NCI-H510A (cell line): ENCODE measurements around the gene PXK.
"Not testable (repeated sequence)": the region's sequence is repeated elsewhere in the genome, so short reads cannot be mapped to it uniquely, and the experiment has no call there.

Source experiments
- DNase-seq: peaks from one replicate; lab custom pipeline; 2025; lab: John Stamatoyannopoulos, UW

Gene PXK

GRCh38 chr3:58332575-58333188 is at the start of gene PXK:
TSS of gene PXK (plus strand) at chr3:58332892. CDS start at chr3:58332989, 97 bp downstream.
- DNase-seq: no peak

GRCh38 chr3:58285334-58285733 is 47.4 kb upstream of the PXK start:
- DNase-seq: no peak

DNA sequence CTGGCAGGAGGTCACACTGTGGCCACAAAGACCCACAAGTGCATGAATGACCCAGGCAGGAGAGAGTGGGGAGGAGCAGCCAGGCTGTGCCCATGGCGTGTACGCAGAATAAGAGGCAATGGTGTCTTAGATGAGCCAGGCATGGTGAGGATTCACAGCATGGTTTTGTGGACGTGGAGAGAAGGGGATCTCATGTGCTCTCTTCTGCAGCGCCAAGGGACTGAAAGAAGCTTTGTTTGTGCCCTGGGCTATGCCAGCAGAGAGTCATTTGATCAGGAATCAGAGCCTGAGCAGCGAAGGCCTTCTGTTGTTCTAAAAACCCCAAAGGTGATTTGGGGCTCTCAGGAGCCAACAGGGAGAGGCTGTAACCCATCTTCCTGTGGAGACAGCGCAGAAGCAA is 45.3 kb upstream of the PXK start:
- no peak for DNase-seq

DNA sequence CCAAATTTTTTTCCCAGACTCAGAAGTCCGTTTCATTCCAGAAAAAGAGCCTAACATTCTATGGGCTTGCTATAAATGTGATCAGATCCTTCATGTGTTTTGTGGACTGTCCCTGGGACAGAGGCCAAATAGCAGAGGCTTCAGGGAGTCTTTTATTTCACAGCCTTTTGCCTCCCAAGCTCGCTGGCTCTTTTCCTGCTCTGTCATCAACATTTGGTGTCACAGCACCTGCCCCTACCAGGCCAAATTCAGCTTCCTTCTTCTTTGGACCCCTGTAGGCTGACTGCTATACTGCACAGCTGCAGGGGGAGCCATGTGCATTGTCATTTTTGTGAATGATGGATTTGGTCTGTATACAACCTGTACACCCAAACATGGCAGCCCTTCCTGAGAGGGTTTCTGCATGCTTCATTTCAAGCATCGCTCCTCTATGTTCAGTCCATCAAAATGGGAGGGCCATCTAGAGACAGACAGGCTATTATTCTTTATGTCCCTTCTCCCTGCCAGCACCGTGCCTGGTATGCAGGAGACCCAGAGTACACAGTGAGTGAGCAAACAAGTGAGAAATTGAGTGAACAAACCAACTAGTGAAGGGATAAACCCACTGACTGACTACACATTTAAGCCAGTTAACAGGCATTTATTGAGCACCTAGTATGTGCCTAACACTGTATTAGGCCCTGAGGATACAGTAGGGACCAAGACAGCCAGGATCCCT is 44.5 kb upstream of the PXK start:
- DNase-seq: no peak

DNA sequence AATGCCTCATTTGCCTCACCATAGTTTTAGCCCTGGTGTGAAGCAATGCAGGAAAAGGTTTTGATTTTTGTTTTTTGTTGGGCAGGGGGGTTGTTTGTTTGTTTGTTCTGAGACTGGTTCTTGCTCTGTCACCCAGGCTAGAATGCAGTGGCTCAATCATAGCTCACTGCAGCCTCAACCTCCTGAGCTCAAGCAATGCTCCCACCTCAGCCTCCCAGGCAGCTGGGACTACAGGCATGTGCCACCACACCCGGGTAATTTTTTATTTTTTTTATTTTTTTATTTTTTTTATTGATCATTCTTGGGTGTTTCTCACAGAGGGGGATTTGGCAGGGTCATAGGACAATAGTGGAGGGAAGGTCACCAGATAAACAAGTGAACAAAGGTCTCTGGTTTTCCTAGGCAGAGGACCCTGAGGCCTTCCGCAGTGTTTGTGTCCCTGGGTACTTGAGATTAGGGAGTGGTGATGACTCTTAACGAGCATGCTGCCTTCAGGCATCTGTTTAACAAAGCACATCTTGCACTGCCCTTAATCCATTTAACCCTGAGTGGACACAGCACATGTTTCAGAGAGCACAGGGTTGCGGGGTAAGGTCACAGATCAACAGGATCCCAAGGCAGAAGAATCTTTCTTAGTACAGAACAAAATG is 43.6 kb upstream of the PXK start:
- not testable (repeated sequence) for DNase-seq

GRCh38 chr3:58290446-58290845 is 42.2 kb upstream of the PXK start:
- not testable (repeated sequence) for DNase-seq

DNA sequence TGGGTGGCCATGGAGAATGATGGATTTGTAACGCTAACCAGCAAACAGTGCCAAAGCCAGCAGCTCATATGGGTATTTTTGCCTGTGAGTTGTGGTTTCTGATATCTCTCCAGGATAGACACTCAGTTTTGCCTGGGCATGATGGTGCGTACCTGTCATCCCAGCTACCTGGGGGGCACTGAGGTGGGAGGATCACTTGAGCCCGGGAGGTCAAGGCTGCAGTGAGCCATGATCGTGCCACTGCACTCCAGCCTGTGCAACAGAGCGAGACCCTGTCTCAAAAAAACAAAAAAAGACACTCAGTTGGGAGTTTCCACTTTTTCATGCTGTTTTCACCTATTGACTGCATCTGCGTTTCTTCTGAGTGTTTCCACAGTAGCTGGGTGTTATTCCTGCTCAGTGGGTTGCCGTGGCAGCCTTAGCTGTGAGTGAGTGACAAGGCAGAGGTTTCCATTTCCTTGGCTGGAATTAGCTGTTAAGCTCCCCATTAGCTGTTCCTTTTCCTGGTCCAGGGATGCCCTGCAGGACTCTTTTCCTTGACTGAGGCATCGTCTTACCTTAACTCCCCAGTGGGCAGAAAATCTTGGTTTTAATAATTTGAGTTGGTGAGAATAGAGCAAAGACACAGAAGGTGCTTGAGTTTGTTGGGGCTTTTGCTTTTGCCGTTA is 40.9 kb upstream of the PXK start:
- DNase-seq: no peak

GRCh38 chr3:58292866-58293265 is 39.8 kb upstream of the PXK start:
- DNase-seq: no peak

DNA sequence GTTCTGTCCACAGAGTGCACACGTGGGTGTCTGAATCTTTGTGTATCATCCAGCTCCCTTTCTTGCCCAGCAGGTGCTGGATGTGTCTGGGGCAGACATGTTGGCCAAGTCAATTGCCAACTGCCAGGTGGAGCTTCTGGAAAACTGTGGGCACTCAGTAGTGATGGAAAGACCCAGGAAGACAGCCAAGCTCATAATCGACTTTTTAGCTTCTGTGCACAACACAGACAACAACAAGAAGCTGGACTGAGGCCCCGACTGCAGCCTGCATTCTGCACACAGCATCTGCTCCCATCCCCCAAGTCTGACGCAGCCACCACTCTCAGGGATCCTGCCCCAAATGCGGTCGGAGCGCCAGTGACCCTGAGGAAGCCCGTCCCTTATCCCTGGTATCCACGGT is 39.2 kb upstream of the PXK start:
- no peak for DNase-seq

- no peak for DNase-seq
Observed at GRCh38 chr3:58296269-58296668, 36.4 kb upstream of the PXK start.

GRCh38 chr3:58296843-58297242 is 35.8 kb upstream of the PXK start:
- no peak for DNase-seq

DNA sequence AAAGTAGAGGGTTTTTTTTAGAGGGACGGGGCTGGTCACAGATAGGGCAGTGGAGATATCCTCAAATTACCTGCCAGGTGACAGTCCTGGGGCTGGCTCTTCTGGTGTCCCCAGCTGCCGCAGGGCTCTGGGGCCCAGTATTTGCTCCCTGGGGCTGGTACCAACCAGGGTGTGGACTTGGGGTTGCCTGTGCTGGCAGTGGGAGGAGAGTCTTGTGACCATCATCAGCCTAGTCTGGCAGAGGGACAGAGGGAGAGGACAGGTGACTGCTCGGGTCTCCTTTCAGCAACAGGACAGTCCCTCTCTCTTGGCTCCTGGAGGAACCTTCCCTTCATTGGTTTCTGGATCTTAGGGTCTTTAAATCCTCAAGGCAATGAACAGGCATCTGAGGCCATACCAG is 34.5 kb upstream of the PXK start:
- DNase-seq: no peak

GRCh38 chr3:58299075-58299474 is 33.6 kb upstream of the PXK start:
- no peak for DNase-seq

DNA sequence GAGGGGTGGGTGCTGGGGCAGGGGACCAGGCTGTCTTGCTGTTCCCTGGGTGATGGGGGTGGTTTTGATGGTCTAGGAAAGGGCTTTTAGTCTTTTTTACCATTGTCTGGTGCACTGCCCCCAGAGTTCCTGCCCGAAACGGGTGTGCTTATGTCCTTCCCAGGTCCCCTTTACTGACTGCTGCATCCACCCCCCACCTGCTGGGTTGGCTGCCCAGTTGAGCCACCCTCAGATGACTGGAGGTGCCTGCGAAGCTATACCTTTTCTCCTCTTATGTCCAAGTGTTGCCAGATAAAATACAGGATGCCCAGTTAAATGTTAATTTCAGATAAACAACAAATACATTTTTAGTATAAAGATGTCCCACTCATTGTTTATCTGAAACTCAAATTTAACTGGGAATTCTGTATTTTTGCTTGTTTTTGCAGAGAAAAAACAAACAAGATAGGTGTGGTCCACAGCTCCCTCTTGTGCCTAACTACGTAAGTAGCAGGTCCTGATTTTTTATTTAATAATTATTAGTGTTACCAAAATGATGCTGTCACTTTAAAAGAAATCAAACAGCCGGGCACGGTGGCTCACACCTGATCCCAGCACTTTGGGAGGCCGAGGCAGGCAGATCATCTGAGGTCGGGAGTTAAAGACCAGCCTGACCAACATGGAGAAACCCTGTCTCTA is 32.7 kb upstream of the PXK start:
- DNase-seq: no peak

DNA sequence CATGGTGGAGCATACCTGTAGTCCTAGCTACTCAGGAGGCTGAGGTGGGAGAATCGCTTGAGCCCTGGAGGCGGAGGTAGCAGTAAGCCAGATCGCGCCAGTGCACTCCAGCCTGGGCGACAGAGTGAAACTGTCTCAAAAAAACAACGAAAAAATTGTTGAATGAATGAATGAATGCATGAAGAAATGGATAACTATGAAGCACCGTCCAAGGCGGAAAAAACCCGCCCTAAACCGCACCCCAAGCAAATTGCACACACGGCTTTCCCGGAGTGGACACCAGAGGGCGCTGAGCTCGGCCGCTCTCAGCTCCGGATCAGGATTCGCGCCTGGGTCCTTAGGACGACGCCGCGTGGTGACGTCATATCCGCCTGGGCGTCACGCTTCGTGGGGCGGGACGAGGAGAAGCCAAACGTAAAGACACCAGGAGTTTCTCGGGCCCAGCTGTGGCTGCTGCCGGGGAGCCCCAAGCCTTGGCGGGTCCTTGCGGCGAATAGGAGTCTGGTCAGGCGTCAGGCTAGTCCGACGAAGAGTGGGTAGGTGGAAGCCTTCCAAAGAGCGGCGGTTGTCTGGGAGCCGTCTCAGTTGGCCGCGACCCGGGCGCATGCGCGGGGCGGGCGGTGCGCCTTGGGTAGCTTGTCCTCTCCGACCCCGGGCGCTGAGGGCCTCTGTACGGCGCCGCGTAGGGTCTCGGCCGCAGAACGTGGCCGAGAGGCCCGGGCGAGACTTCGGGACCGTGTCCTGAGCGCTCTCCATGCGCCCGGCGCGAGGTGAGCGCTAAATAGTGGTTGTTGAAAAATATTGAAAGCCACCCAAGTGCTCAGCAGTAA is 26.6 kb upstream of the PXK start, which contains the start of the genes HTD2 and RPP14:
HTD2 (plus strand) TSS at position 639 of the 830 bp plus-strand sequence. CDS start 11,094 bp downstream, outside the sequence.
RPP14 (plus strand) TSS at position 364 of the 830 bp plus-strand sequence. CDS start 4,085 bp downstream, outside the sequence.
- peak; percentile 72 for DNase-seq

DNA sequence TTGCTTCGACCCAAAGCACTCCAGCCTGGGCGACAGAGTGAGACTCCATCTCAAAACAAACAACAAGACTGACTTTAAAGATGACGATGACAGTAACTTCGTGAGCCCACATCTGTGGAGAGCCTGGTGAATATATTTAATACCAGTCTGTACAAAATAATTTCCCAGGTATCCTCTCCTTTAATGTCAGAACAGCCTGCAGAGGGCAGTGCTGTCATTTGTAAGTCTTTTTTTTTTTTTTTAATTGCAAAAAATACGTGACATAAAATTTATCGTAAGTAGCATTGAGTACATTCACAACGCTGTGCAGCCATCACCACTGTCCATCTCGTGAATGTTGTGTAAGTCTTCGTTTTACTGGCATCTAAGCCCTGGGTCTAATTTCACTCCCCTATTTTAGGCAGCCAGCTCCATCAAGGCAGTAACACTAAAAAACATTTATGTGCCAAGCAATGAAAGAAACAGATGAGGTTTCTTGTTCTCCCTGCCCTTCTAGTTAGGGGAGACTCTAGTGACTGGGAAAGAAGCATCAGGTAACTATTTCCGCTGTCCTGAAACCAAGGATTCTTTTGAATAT is 25.0 kb upstream of the PXK start:
- DNase-seq: no peak

DNA sequence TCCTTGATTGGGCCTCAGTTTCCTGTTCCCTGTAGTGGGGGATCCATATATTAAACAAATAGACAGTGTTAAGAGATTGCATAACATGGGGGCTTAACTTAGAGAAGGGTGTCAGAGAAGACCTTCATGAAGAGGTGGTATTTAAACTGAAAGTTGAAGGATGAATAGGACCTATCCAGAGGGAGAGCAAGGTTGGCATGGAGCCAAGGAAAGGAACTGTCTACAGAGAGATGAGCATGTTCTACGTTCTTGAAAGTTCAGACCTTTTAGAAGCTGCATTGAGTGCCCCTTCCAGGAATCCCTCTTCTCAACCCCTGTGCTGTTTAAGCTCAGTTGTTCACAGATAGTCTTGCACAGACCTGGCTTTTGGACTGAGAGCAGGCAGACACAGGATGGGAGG is 24.0 kb upstream of the PXK start:
- DNase-seq: no peak

GRCh38 chr3:58317811-58318210 is 14.9 kb upstream of the PXK start:
- no peak for DNase-seq

DNA sequence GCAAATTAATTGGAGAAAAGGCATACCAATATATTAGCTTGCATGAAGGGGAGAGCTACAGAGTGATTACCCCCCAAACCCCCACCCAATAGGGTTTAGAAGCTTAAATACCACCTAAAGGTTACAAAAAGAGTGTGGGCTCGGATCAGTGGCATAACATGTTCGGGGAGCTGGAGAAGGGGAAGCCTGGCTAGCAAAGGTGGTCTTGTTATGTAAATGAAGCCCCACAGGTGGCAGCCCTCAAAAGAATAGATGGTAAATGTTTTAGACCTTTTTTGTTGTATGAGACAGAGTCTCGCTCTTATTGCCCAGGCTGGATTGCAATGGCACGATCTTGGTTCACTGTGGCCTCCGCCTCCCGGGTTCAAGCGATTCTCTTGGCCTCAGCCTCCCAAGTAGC is 10.9 kb upstream of the PXK start:
- DNase-seq: no peak

- DNase-seq: no peak
Observed at GRCh38 chr3:58322793-58323192, 9.9 kb upstream of the PXK start.
